ENCODE measurements around the gene UBAP1.
"Not testable (repeated sequence)": the region's sequence is repeated elsewhere in the genome, so short reads cannot be mapped to it uniquely, and the experiment has no call there.

The UBAP1 gene

GRCh38 chr9:34179213-34180136, 632 bp downstream of the UBAP1 start:
- peak; percentile 38 for FAIRE-seq

GRCh38 chr9:34185778-34186551, 7.1 kb downstream of the UBAP1 start:
- peak; percentile 99 for FAIRE-seq

- FAIRE-seq: no peak
Measured at GRCh38 chr9:34187891-34188240, 9.0 kb downstream of the UBAP1 start.

- peak; percentile 76 for FAIRE-seq
Measured at GRCh38 chr9:34190996-34191892, 12.4 kb downstream of the UBAP1 start.

- FAIRE-seq: no peak
Measured at GRCh38 chr9:34195143-34195542, 16.3 kb downstream of the UBAP1 start.

- FAIRE-seq: not testable (repeated sequence)
Measured at GRCh38 chr9:34197286-34197685, 18.4 kb downstream of the UBAP1 start.

GRCh38 chr9:34197756-34198711, 19.2 kb downstream of the UBAP1 start:
- FAIRE-seq: no peak

GRCh38 chr9:34200092-34200491, 21.2 kb downstream of the UBAP1 start:
- FAIRE-seq: no peak

- FAIRE-seq: peak; percentile 49
Measured at GRCh38 chr9:34203275-34203991, 24.6 kb downstream of the UBAP1 start.

- no peak for FAIRE-seq
Measured at GRCh38 chr9:34203992-34204635, 25.3 kb downstream of the UBAP1 start.

- peak; percentile 80 for FAIRE-seq
Measured at GRCh38 chr9:34205102-34205501, 26.3 kb downstream of the UBAP1 start.

- no peak for FAIRE-seq
Measured at GRCh38 chr9:34206561-34206960, 27.7 kb downstream of the UBAP1 start.

- FAIRE-seq: no peak
Measured at GRCh38 chr9:34211395-34211794, 32.6 kb downstream of the UBAP1 start.

- not testable (repeated sequence) for FAIRE-seq
Measured at GRCh38 chr9:34214354-34215000, 35.6 kb downstream of the UBAP1 start.

GRCh38 chr9:34216325-34216724, 37.5 kb downstream of the UBAP1 start:
- no peak for FAIRE-seq

- FAIRE-seq: not testable (repeated sequence)
Measured at GRCh38 chr9:34217015-34217414, 38.2 kb downstream of the UBAP1 start.

- no peak for FAIRE-seq
Measured at GRCh38 chr9:34218446-34218845, 39.6 kb downstream of the UBAP1 start.

GRCh38 chr9:34219421-34219820, 40.6 kb downstream of the UBAP1 start:
- FAIRE-seq: no peak

- FAIRE-seq: no peak
Measured at GRCh38 chr9:34220218-34220617, 41.4 kb downstream of the UBAP1 start.

- FAIRE-seq: no peak
Measured at GRCh38 chr9:34224349-34224748, 45.5 kb downstream of the UBAP1 start.

Data from islet of Langerhans (tissue), 1 donor.